ENCODE results near the gene FAM180B.

The FAM180B gene

GRCh38 chr11:47611348-47611794 lies 24.9 kb downstream of the FAM180B start:
- H3K4me3 ChIP-seq (ENCODE audit: low read length): no peak overlapping the region
- H3K79me2 ChIP-seq (ENCODE audit: control insufficient read depth, insufficient read depth, low read length): no peaks in the 10 kb centered on the region
- no peaks in the 10 kb centered on the region for H3K36me3 ChIP-seq (ENCODE audit: control insufficient read depth, insufficient read depth, low read length)
- H3K27ac ChIP-seq (ENCODE audit: low read depth, low read length): no peak overlapping the region
- DNase-seq: no peak
- H3K79me1 ChIP-seq (ENCODE audit: low read length): no peaks in the 10 kb centered on the region
- no peak overlapping the region for H3K23ac ChIP-seq (ENCODE audit: low read length)
- WGBS (ENCODE audit: extremely low coverage, insufficient coverage, low lambda C conversion rate): no CpG with 5 or more reads among the region's 6 CpGs
- no peak overlapping the region for H3K4me2 ChIP-seq (ENCODE audit: low read length)
- H3K4ac ChIP-seq (ENCODE audit: low read depth, low read length): no peak overlapping the region
- H2BK15ac ChIP-seq (replicated peaks; ENCODE audit: low read depth): no peak overlapping the region
- H3K9ac ChIP-seq (ENCODE audit: low read length): no peak overlapping the region
- no peak overlapping the region for H2BK120ac ChIP-seq (ENCODE audit: low read depth, low read length)
- H2AK5ac ChIP-seq (ENCODE audit: low read length): no peak overlapping the region
- H4K8ac ChIP-seq (ENCODE audit: low read depth, low read length): no peak overlapping the region
- no peak overlapping the region for H3K56ac ChIP-seq (ENCODE audit: low read length)
- H3K4me1 ChIP-seq (ENCODE audit: control insufficient read depth, low read depth, low read length): no peaks in the 10 kb centered on the region
- H2BK5ac ChIP-seq (ENCODE audit: low read length): no peak overlapping the region
- no peak overlapping the region for H3K18ac ChIP-seq (ENCODE audit: low read length)
- H3K27me3 ChIP-seq (ENCODE audit: insufficient read depth, low read length, poor library complexity): no peaks in the 10 kb centered on the region
- no peak overlapping the region for H4K5ac ChIP-seq (ENCODE audit: low read length)

- no peaks in the 10 kb centered on the region for H3K79me1 ChIP-seq (ENCODE audit: low read length)
- H3K4me1 ChIP-seq (ENCODE audit: control insufficient read depth, low read depth, low read length): no peaks in the 10 kb centered on the region
- DNase-seq: no peak
- peaks cover 2% of the 10 kb centered on the region for H3K36me3 ChIP-seq (ENCODE audit: control insufficient read depth, insufficient read depth, low read length)
- no peak overlapping the region for H2AK5ac ChIP-seq (ENCODE audit: low read length)
- H3K4ac ChIP-seq (ENCODE audit: low read depth, low read length): no peak overlapping the region
- H3K23ac ChIP-seq (ENCODE audit: low read length): no peak overlapping the region
- no peak overlapping the region for H2BK15ac ChIP-seq (replicated peaks; ENCODE audit: low read depth)
- H2BK120ac ChIP-seq (ENCODE audit: low read depth, low read length): no peak overlapping the region
- H3K56ac ChIP-seq (ENCODE audit: low read length): no peak overlapping the region
- H3K4me2 ChIP-seq (ENCODE audit: low read length): no peak overlapping the region
- no peak overlapping the region for H3K18ac ChIP-seq (ENCODE audit: low read length)
- H3K4me3 ChIP-seq (ENCODE audit: low read length): no peak overlapping the region
- H3K27me3 ChIP-seq (ENCODE audit: insufficient read depth, low read length, poor library complexity): no peaks in the 10 kb centered on the region
- no peak overlapping the region for H4K8ac ChIP-seq (ENCODE audit: low read depth, low read length)
- H2BK5ac ChIP-seq (ENCODE audit: low read length): no peak overlapping the region
- no peak overlapping the region for H3K9ac ChIP-seq (ENCODE audit: low read length)
- H3K79me2 ChIP-seq (ENCODE audit: control insufficient read depth, insufficient read depth, low read length): no peaks in the 10 kb centered on the region
- H3K27ac ChIP-seq (ENCODE audit: low read depth, low read length): no peak overlapping the region
- H4K5ac ChIP-seq (ENCODE audit: low read length): no peak overlapping the region
Measured at GRCh38 chr11:47615249-47615648, 28.8 kb downstream of the FAM180B start.

GRCh38 chr11:47616726-47617416 lies 30.4 kb downstream of the FAM180B start:
- no peak overlapping the region for H3K4ac ChIP-seq (ENCODE audit: low read depth, low read length)

GRCh38 chr11:47617417-47617809 lies 30.9 kb downstream of the FAM180B start:
- Histone ChIP-seq H2BK15ac (replicated peaks; ENCODE audit: low read depth) (no peak overlapping the region), H2AK5ac (ENCODE audit: low read length) (no peak overlapping the region), H2BK5ac (ENCODE audit: low read length) (no peak overlapping the region), H3K56ac (ENCODE audit: low read length) (no peak overlapping the region), H4K5ac (ENCODE audit: low read length) (no peak overlapping the region), H3K27ac (ENCODE audit: low read depth, low read length) (no peak overlapping the region), H3K4me3 (ENCODE audit: low read length) (no peak overlapping the region), H3K9ac (ENCODE audit: low read length) (no peak overlapping the region), H3K36me3 (ENCODE audit: control insufficient read depth, insufficient read depth, low read length) (peaks cover 4% of the 10 kb centered on the region), H3K79me2 (ENCODE audit: control insufficient read depth, insufficient read depth, low read length) (no peaks in the 10 kb centered on the region), H2BK120ac (ENCODE audit: low read depth, low read length) (no peak overlapping the region), H3K4ac (ENCODE audit: low read depth, low read length) (no peak overlapping the region), H3K23ac (ENCODE audit: low read length) (no peak overlapping the region), H3K4me2 (ENCODE audit: low read length) (no peak overlapping the region), H3K18ac (ENCODE audit: low read length) (no peak overlapping the region), H3K79me1 (ENCODE audit: low read length) (no peaks in the 10 kb centered on the region), H3K4me1 (ENCODE audit: control insufficient read depth, low read depth, low read length) (no peaks in the 10 kb centered on the region), H3K27me3 (ENCODE audit: insufficient read depth, low read length, poor library complexity) (no peaks in the 10 kb centered on the region), H4K8ac (ENCODE audit: low read depth, low read length) (no peak overlapping the region)
- WGBS (ENCODE audit: extremely low coverage, insufficient coverage, low lambda C conversion rate): no CpG with 5 or more reads among the region's 3 CpGs
- DNase-seq: no peak

More at GRCh38 chr11:47616726-47617416, 30.4 kb downstream of the FAM180B start:
- H3K4me1 ChIP-seq (ENCODE audit: control insufficient read depth, low read depth, low read length): no peaks in the 10 kb centered on the region
- no peak overlapping the region for H2AK5ac ChIP-seq (ENCODE audit: low read length)
- no peak overlapping the region for H3K9ac ChIP-seq (ENCODE audit: low read length)
- H3K27me3 ChIP-seq (ENCODE audit: insufficient read depth, low read length, poor library complexity): no peaks in the 10 kb centered on the region
- no peaks in the 10 kb centered on the region for H3K79me2 ChIP-seq (ENCODE audit: control insufficient read depth, insufficient read depth, low read length)
- H2BK15ac ChIP-seq (replicated peaks; ENCODE audit: low read depth): no peak overlapping the region
- no peak overlapping the region for H2BK120ac ChIP-seq (ENCODE audit: low read depth, low read length)
- DNase-seq: peak; percentile 75
- no peak overlapping the region for H2BK5ac ChIP-seq (ENCODE audit: low read length)
- H3K36me3 ChIP-seq (ENCODE audit: control insufficient read depth, insufficient read depth, low read length): peaks cover 4% of the 10 kb centered on the region
- no peaks in the 10 kb centered on the region for H3K79me1 ChIP-seq (ENCODE audit: low read length)
- H3K4me2 ChIP-seq (ENCODE audit: low read length): no peak overlapping the region
- H3K23ac ChIP-seq (ENCODE audit: low read length): no peak overlapping the region
- H4K5ac ChIP-seq (ENCODE audit: low read length): no peak overlapping the region
- H3K4me3 ChIP-seq (ENCODE audit: low read length): no peak overlapping the region
- H3K18ac ChIP-seq (ENCODE audit: low read length): no peak overlapping the region
- no peak overlapping the region for H4K8ac ChIP-seq (ENCODE audit: low read depth, low read length)
- no CpG with 5 or more reads among the region's 10 CpGs for whole genome bisulfite sequencing (ENCODE audit: extremely low coverage, insufficient coverage, low lambda C conversion rate)
- H3K56ac ChIP-seq (ENCODE audit: low read length): no peak overlapping the region
- H3K27ac ChIP-seq (ENCODE audit: low read depth, low read length): no peak overlapping the region

- Histone ChIP-seq H2BK5ac (ENCODE audit: low read length) (no peak overlapping the region), H3K27me3 (ENCODE audit: insufficient read depth, low read length, poor library complexity) (no peaks in the 10 kb centered on the region), H3K79me2 (ENCODE audit: control insufficient read depth, insufficient read depth, low read length) (no peaks in the 10 kb centered on the region), H2AK5ac (ENCODE audit: low read length) (no peak overlapping the region), H3K4me3 (ENCODE audit: low read length) (no peak overlapping the region), H4K5ac (ENCODE audit: low read length) (no peak overlapping the region), H3K4ac (ENCODE audit: low read depth, low read length) (no peak overlapping the region), H3K56ac (ENCODE audit: low read length) (no peak overlapping the region), H3K79me1 (ENCODE audit: low read length) (no peaks in the 10 kb centered on the region), H4K8ac (ENCODE audit: low read depth, low read length) (no peak overlapping the region), H2BK15ac (replicated peaks; ENCODE audit: low read depth) (no peak overlapping the region), H3K4me2 (ENCODE audit: low read length) (no peak overlapping the region), H3K36me3 (ENCODE audit: control insufficient read depth, insufficient read depth, low read length) (peaks cover 4% of the 10 kb centered on the region), H3K23ac (ENCODE audit: low read length) (no peak overlapping the region), H3K4me1 (ENCODE audit: control insufficient read depth, low read depth, low read length) (no peaks in the 10 kb centered on the region), H3K9ac (ENCODE audit: low read length) (no peak overlapping the region), H3K18ac (ENCODE audit: low read length) (no peak overlapping the region), H3K27ac (ENCODE audit: low read depth, low read length) (no peak overlapping the region), H2BK120ac (ENCODE audit: low read depth, low read length) (no peak overlapping the region)
- no CpG with 5 or more reads among the region's 2 CpGs for WGBS (ENCODE audit: extremely low coverage, insufficient coverage, low lambda C conversion rate)
- DNase-seq: no peak
Measured at GRCh38 chr11:47620836-47621378, 34.4 kb downstream of the FAM180B start.

- no peak overlapping the region for H3K4me3 ChIP-seq (ENCODE audit: low read length)
- H3K56ac ChIP-seq (ENCODE audit: low read length): no peak overlapping the region
- no peak overlapping the region for H2BK120ac ChIP-seq (ENCODE audit: low read depth, low read length)
- H3K36me3 ChIP-seq (ENCODE audit: control insufficient read depth, insufficient read depth, low read length): peaks cover 5% of the 10 kb centered on the region
- no CpG with 5 or more reads among the region's 8 CpGs for WGBS (ENCODE audit: extremely low coverage, insufficient coverage, low lambda C conversion rate)
- no peak for DNase-seq
- H4K5ac ChIP-seq (ENCODE audit: low read length): no peak overlapping the region
- no peak overlapping the region for H4K8ac ChIP-seq (ENCODE audit: low read depth, low read length)
- H2AK5ac ChIP-seq (ENCODE audit: low read length): no peak overlapping the region
- H3K27ac ChIP-seq (ENCODE audit: low read depth, low read length): no peak overlapping the region
- H3K4me2 ChIP-seq (ENCODE audit: low read length): no peak overlapping the region
- no peak overlapping the region for H2BK15ac ChIP-seq (replicated peaks; ENCODE audit: low read depth)
- no peak overlapping the region for H3K18ac ChIP-seq (ENCODE audit: low read length)
- H3K79me1 ChIP-seq (ENCODE audit: low read length): no peaks in the 10 kb centered on the region
- no peaks in the 10 kb centered on the region for H3K27me3 ChIP-seq (ENCODE audit: insufficient read depth, low read length, poor library complexity)
- no peaks in the 10 kb centered on the region for H3K4me1 ChIP-seq (ENCODE audit: control insufficient read depth, low read depth, low read length)
- no peak overlapping the region for H3K9ac ChIP-seq (ENCODE audit: low read length)
- no peak overlapping the region for H2BK5ac ChIP-seq (ENCODE audit: low read length)
- no peak overlapping the region for H3K23ac ChIP-seq (ENCODE audit: low read length)
- H3K4ac ChIP-seq (ENCODE audit: low read depth, low read length): no peak overlapping the region
- H3K79me2 ChIP-seq (ENCODE audit: control insufficient read depth, insufficient read depth, low read length): no peaks in the 10 kb centered on the region
Measured at GRCh38 chr11:47626234-47626633, 39.8 kb downstream of the FAM180B start.
